Testis (tissue), 2 donors: ENCODE results near the gene GTF3C2.

ENCODE experiments used
- POLR2A ChIP-seq: fragments of 450-650 bp; IDR thresholded peaks from one replicate; pipeline ENCODE4 v1.6.1; 2017; ENCODE audit warnings: antibody characterized with exemption, mild to moderate bottlenecking, moderate library complexity
- TF ChIP-seq, protein P1 (sequence below), 3 experiments: fragments of 450-650 bp in 2 of 3; fragments of 200-600 bp in 1 of 3; sonication (generic) in 1 of 3; IDR thresholded peaks; one replicate each; pipeline ENCODE4 v1.5.1; 2016 to 2019; ENCODE audit warnings: antibody characterized with exemption in 3 of 3, mild to moderate bottlenecking in 2 of 3, moderate library complexity in 1 of 3

DNA sequence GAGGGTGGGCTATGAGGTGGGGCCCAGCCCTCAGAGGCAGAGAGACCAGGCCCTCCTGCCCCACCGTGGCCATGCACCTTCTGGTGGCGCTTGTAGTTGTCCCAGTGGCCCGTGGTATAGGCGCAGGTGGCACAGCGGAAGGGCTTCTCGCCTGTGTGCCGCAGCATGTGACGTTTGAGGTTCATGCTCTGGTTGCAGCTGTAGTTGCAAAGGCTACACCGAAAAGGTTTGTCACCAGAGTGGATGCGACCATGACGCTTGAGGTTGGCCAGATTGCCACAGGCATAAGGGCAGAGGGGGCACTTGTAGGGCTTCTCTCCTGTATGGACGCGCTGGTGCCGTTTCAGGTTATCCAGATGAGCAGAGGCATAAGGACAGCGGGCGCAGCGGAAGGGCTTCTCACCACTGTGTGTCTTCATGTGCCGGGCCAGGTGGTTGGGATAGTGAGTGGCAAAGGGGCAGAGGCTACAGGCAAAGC lies 21.1 kb upstream of the GTF3C2 start:
- TF ChIP-seq, protein P1, sequence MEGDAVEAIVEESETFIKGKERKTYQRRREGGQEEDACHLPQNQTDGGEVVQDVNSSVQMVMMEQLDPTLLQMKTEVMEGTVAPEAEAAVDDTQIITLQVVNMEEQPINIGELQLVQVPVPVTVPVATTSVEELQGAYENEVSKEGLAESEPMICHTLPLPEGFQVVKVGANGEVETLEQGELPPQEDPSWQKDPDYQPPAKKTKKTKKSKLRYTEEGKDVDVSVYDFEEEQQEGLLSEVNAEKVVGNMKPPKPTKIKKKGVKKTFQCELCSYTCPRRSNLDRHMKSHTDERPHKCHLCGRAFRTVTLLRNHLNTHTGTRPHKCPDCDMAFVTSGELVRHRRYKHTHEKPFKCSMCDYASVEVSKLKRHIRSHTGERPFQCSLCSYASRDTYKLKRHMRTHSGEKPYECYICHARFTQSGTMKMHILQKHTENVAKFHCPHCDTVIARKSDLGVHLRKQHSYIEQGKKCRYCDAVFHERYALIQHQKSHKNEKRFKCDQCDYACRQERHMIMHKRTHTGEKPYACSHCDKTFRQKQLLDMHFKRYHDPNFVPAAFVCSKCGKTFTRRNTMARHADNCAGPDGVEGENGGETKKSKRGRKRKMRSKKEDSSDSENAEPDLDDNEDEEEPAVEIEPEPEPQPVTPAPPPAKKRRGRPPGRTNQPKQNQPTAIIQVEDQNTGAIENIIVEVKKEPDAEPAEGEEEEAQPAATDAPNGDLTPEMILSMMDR (IDR thresholded peaks at IDR 0.05) = no peak
- no peak for TF ChIP-seq POLR2A
